IMR-90 (cell line): ENCODE data around the gene RPL19. TPM values are rescaled to one million over a fixed set of nuclear protein-coding genes. Genes with fewer than 3 reads are reported as not detected.

ENCODE experiments used
- ATAC-seq: fragments of 200-7000 bp; cut with Tn5 transposase; 2 replicates; pipeline ENCODE4 v1.9.1; 2020; ENCODE audit warnings: low read depth, mild to moderate bottlenecking, moderate library complexity
- BruUV-seq: library from RNA; stranded (reverse); fragments of 400-500 nt; replicated peaks from 2 replicates; lab custom pipeline; 2021; lab: Mats Ljungman, UMichigan
- CTCF ChIA-PET: fragments of 300-600 bp; formaldehyde crosslinking; extraction: SDS; loops from one replicate; lab custom pipeline; 2021; ENCODE audit warnings: antibody characterized with exemption; lab: Yijun Ruan, JAX
- POLR2A ChIA-PET: fragments of 300-600 bp; sonication (Branson Sonifier 250); formaldehyde crosslinking; loops from one replicate; lab custom pipeline; 2022; ENCODE audit warnings: antibody characterized with exemption; ENCODE audit not compliant: unreplicated experiment; lab: Charles Lee
- DNase-seq: peaks from one replicate; pipeline ENCODE4 v3.0.0; 2013
- H2AFZ ChIP-seq: replicated peaks from 2 replicates; pipeline ENCODE3; 2013; ENCODE audit warnings: low read length, mild to moderate bottlenecking; ENCODE audit not compliant: poor library complexity
- H2AK5ac ChIP-seq: 2 replicates; pipeline ENCODE4 v1.6.1; 2013; ENCODE audit warnings: low read depth, low read length, inconsistent platforms
- H2AK9ac ChIP-seq: replicated peaks from 2 replicates; pipeline ENCODE3; 2013; ENCODE audit warnings: mild to moderate bottlenecking, low read depth, low read length, moderate library complexity; ENCODE audit not compliant: poor library complexity
- H2BK120ac ChIP-seq: 2 replicates; pipeline ENCODE4 v1.6.1; 2013; ENCODE audit warnings: low read depth, low read length, inconsistent platforms
- H2BK15ac ChIP-seq: 3 replicates; pipeline ENCODE4 v1.6.1; 2013; ENCODE audit warnings: low read depth, low read length, inconsistent platforms
- H2BK20ac ChIP-seq: 2 replicates; pipeline ENCODE4 v1.6.1; 2013; ENCODE audit warnings: low read depth, mild to moderate bottlenecking, inconsistent platforms, low read length, moderate library complexity
- H2BK5ac ChIP-seq: 2 replicates; pipeline ENCODE4 v1.6.1; 2013; ENCODE audit warnings: mild to moderate bottlenecking, low read depth, low read length, inconsistent platforms; ENCODE audit not compliant: poor library complexity, severe bottlenecking
- H3K14ac ChIP-seq: replicated peaks from 2 replicates; pipeline ENCODE4 v1.6.1; 2013; ENCODE audit warnings: low read depth, low read length, inconsistent platforms
- H3K18ac ChIP-seq: 2 replicates; pipeline ENCODE4 v1.6.1; 2013; ENCODE audit warnings: low read depth, low read length, control low read depth
- H3K23ac ChIP-seq: 2 replicates; pipeline ENCODE4 v1.6.1; 2013; ENCODE audit warnings: low read depth, low read length, inconsistent platforms
- H3K27ac ChIP-seq: 2 replicates; pipeline ENCODE4 v1.5.1; 2013; ENCODE audit warnings: mild to moderate bottlenecking, control low read depth, low read length; ENCODE audit not compliant: insufficient read depth
- H3K27me3 ChIP-seq: 2 replicates; pipeline ENCODE4 v1.6.1; 2013; ENCODE audit warnings: low read length; ENCODE audit not compliant: control insufficient read depth, insufficient read depth
- H3K36me3 ChIP-seq: 2 replicates; pipeline ENCODE4 v1.6.1; 2013; ENCODE audit warnings: low read length, mixed read lengths; ENCODE audit not compliant: control insufficient read depth, insufficient read depth
- H3K4ac ChIP-seq: 2 replicates; pipeline ENCODE4 v1.6.1; 2013; ENCODE audit warnings: low read depth, low read length, inconsistent platforms
- H3K4me1 ChIP-seq: 2 replicates; pipeline ENCODE4 v1.6.1; 2013; ENCODE audit warnings: low read length, mixed read lengths; ENCODE audit not compliant: control insufficient read depth, insufficient read depth
- H3K4me2 ChIP-seq: 2 replicates; pipeline ENCODE4 v1.6.1; 2013; ENCODE audit warnings: low read depth, mild to moderate bottlenecking, control low read depth, low read length, moderate library complexity
- H3K4me3 ChIP-seq: 2 replicates; pipeline ENCODE4 v1.5.1; 2013; ENCODE audit warnings: low read depth, mild to moderate bottlenecking, control low read depth, low read length, moderate library complexity; ENCODE audit not compliant: insufficient read depth
- H3K56ac ChIP-seq: 2 replicates; pipeline ENCODE4 v1.6.1; 2013; ENCODE audit warnings: low read length, inconsistent platforms; ENCODE audit not compliant: insufficient read depth; ENCODE audit errors: extremely low read depth
- H3K79me1 ChIP-seq, 2 experiments: 2 replicates each; pipeline ENCODE4 v1.6.1; 2013; ENCODE audit warnings: low read length in 2 of 2, inconsistent platforms in 1 of 2, low read depth in 1 of 2
- H3K9ac ChIP-seq: 2 replicates; pipeline ENCODE4 v1.6.1; 2013; ENCODE audit warnings: low read depth, low read length, control low read depth
- H3K9me1 ChIP-seq: 2 replicates; pipeline ENCODE4 v1.6.1; 2013; ENCODE audit warnings: low read length, inconsistent platforms; ENCODE audit not compliant: insufficient read depth
- H3K9me3 ChIP-seq: 2 replicates; pipeline ENCODE4 v1.6.1; 2013; ENCODE audit warnings: low read length; ENCODE audit not compliant: control insufficient read depth, insufficient read depth
- H4K20me1 ChIP-seq: 2 replicates; pipeline ENCODE4 v1.6.1; 2013; ENCODE audit warnings: low read length, inconsistent platforms; ENCODE audit not compliant: insufficient read depth
- H4K5ac ChIP-seq: 2 replicates; pipeline ENCODE4 v1.6.1; 2013; ENCODE audit warnings: mild to moderate bottlenecking, low read depth, low read length, control low read depth
- H4K8ac ChIP-seq, 2 experiments: 2 replicates each; pipeline ENCODE4 v1.6.1; 2013; ENCODE audit warnings: low read depth in 2 of 2, low read length in 2 of 2, control low read depth in 1 of 2, inconsistent platforms in 1 of 2
- H4K91ac ChIP-seq: 2 replicates; pipeline ENCODE4 v1.6.1; 2013; ENCODE audit warnings: low read depth, low read length, inconsistent platforms; ENCODE audit not compliant: insufficient read depth
- BHLHE40 ChIP-seq: fragments of 150-350 bp; IDR thresholded peaks from 2 replicates; pipeline ENCODE4 v1.6.1; 2016; ENCODE audit warnings: mild to moderate bottlenecking, low read depth, low read length
- RFX5 ChIP-seq: IDR thresholded peaks from 2 replicates; pipeline ENCODE4 v1.8.0; 2012; ENCODE audit warnings: low read depth, mild to moderate bottlenecking, low read length, moderate library complexity
- WGBS, 2 experiments: methylation state at CpG; one replicate each; pipeline versions ENCODE4 v1.1.5 to v1.1.7; 2013; ENCODE audit warnings: missing lambda C conversion rate in 2 of 2; ENCODE audit not compliant: insufficient read length in 1 of 2; ENCODE audit errors: extremely low coverage in 2 of 2; 5-methylcytosine and 5-hydroxymethylcytosine counted together
- dilution Hi-C: fragments of 300-500 bp; cut with HindIII; formaldehyde crosslinking; loops from one replicate; pipeline ENCODE4 v1.14.3; 2018; ENCODE audit warnings: low sequenced_read_pairs; ENCODE audit not compliant: unreplicated experiment
- in situ Hi-C: fragments of 300-500 bp; cut with MboI; formaldehyde crosslinking; loops from 3 replicates; pipeline ENCODE4 v1.14.3; 2019; ENCODE audit warnings: low sequenced_read_pairs, inconsistent platforms, mixed read lengths
- intact Hi-C: fragments of 100-400 bp; cut with micrococcal nuclease; formaldehyde crosslinking; loops from 2 replicates; pipeline ENCODE4 v1.10.0; 2022
- polyA plus RNA-seq, 3 experiments: library from polyadenylated mRNA; depleted of rRNA; stranded (reverse); fragments of >200 nt; gene quantifications; 2 replicates each; pipeline ENCODE4 v1.2.3, GENCODE V29; 2012; ENCODE audit warnings: low replicate concordance in 1 of 3
- total RNA-seq: library from RNA; depleted of rRNA; stranded (reverse); fragments of >200 nt; gene quantifications from 2 replicates; pipeline ENCODE4 v1.2.3, GENCODE V29; 2012
- TF ChIP-seq, protein P1 (sequence below): fragments of 150-350 bp; IDR thresholded peaks from 2 replicates; pipeline ENCODE4 v1.6.1; 2016; ENCODE audit warnings: low read depth, mild to moderate bottlenecking, low read length, moderate library complexity, borderline replicate concordance

Gene RPL19
- total and polyA plus RNA-seq, 2 of the 4 experiments (the other 2 are of a cell fraction), result 2,101 to 2,466 TPM

GRCh38 chr17:39208136-39208535 is 8.1 kb downstream of the RPL19 start:
- dilution Hi-C loops (no loop called here), in situ Hi-C loops (no loop called here), intact Hi-C loops (no loop called here)
- no peak overlapping the region for H3K23ac ChIP-seq
- ChIA-PET CTCF (no interaction called here), POLR2A (no interaction called here)
- TF ChIP-seq, protein P1, sequence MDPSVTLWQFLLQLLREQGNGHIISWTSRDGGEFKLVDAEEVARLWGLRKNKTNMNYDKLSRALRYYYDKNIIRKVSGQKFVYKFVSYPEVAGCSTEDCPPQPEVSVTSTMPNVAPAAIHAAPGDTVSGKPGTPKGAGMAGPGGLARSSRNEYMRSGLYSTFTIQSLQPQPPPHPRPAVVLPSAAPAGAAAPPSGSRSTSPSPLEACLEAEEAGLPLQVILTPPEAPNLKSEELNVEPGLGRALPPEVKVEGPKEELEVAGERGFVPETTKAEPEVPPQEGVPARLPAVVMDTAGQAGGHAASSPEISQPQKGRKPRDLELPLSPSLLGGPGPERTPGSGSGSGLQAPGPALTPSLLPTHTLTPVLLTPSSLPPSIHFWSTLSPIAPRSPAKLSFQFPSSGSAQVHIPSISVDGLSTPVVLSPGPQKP, result no peak
- TF ChIP-seq RFX5 (no peak), BHLHE40 (0 out of 2 replicates have a peak, but pooled peaks have one; percentile 29)
- H3K14ac ChIP-seq, result no peak overlapping the region
- no peak overlapping the region for H3K9ac ChIP-seq
- H3K27ac ChIP-seq, result no peak overlapping the region
- DNase-seq, result peak; percentile 53
- H3K56ac ChIP-seq, result no peak overlapping the region
- H2BK20ac ChIP-seq, result no peak overlapping the region
- H3K4me2 ChIP-seq, result no peak overlapping the region
- no peak overlapping the region for H3K18ac ChIP-seq
- peaks cover 16% of the 10 kb centered on the region for H3K4me1 ChIP-seq
- H4K20me1 ChIP-seq, result peaks cover 12% of the 10 kb centered on the region
- H3K4me3 ChIP-seq, result no peak overlapping the region
- H2BK15ac ChIP-seq, result no peak overlapping the region
- no peak overlapping the region for H4K8ac ChIP-seq
- H2AK9ac ChIP-seq, result peak overlapping the region; percentile 44
- BruUV-seq, result no TSS peak
- H3K27me3 ChIP-seq, result no peaks in the 10 kb centered on the region
- H3K9me1 ChIP-seq, result peaks cover 12% of the 10 kb centered on the region
- no peak overlapping the region for H2BK5ac ChIP-seq
- H2BK120ac ChIP-seq, result no peak overlapping the region
- H2AFZ ChIP-seq, result peak overlapping the region; percentile 68
- H3K36me3 ChIP-seq, result peaks cover 19% of the 10 kb centered on the region
- H3K79me1 ChIP-seq, result peaks cover 0 to 6% of the 10 kb centered on the region in 2 experiments; a peak in 2 of 4 replicates
- no peak overlapping the region for H3K4ac ChIP-seq
- H2AK5ac ChIP-seq, result no peak overlapping the region
- H4K5ac ChIP-seq, result no peak overlapping the region
- no peak for ATAC-seq
- WGBS, 2 experiments, result 29% methylated on average over 4 of the region's 7 CpGs; no CpG with 5 or more reads in 1 of the 2 experiments
- H4K91ac ChIP-seq, result no peak overlapping the region
- no peaks in the 10 kb centered on the region for H3K9me3 ChIP-seq
